Smooth muscle cell of the pulmonary artery (primary cell): ENCODE data around the gene CARMIL3. TPM values are rescaled to one million over a fixed set of nuclear protein-coding genes. Genes with fewer than 3 reads are reported as not detected.

Source experiments
- total RNA-seq: library from RNA; depleted of rRNA; stranded (reverse); fragments of >200 nt; gene quantifications from 2 replicates; pipeline ENCODE4 v1.2.3, GENCODE V29; 2014

The CARMIL3 gene, protein sequence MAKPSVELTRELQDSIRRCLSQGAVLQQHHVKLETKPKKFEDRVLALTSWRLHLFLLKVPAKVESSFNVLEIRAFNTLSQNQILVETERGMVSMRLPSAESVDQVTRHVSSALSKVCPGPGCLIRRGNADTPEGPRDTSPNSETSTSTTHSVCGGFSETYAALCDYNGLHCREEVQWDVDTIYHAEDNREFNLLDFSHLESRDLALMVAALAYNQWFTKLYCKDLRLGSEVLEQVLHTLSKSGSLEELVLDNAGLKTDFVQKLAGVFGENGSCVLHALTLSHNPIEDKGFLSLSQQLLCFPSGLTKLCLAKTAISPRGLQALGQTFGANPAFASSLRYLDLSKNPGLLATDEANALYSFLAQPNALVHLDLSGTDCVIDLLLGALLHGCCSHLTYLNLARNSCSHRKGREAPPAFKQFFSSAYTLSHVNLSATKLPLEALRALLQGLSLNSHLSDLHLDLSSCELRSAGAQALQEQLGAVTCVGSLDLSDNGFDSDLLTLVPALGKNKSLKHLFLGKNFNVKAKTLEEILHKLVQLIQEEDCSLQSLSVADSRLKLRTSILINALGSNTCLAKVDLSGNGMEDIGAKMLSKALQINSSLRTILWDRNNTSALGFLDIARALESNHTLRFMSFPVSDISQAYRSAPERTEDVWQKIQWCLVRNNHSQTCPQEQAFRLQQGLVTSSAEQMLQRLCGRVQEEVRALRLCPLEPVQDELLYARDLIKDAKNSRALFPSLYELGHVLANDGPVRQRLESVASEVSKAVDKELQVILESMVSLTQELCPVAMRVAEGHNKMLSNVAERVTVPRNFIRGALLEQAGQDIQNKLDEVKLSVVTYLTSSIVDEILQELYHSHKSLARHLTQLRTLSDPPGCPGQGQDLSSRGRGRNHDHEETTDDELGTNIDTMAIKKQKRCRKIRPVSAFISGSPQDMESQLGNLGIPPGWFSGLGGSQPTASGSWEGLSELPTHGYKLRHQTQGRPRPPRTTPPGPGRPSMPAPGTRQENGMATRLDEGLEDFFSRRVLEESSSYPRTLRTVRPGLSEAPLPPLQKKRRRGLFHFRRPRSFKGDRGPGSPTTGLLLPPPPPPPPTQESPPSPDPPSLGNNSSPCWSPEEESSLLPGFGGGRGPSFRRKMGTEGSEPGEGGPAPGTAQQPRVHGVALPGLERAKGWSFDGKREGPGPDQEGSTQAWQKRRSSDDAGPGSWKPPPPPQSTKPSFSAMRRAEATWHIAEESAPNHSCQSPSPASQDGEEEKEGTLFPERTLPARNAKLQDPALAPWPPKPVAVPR (N-terminal part only)
- 0.17 TPM in 1 of 2 replicates, not detected in the other for total RNA-seq

DNA sequence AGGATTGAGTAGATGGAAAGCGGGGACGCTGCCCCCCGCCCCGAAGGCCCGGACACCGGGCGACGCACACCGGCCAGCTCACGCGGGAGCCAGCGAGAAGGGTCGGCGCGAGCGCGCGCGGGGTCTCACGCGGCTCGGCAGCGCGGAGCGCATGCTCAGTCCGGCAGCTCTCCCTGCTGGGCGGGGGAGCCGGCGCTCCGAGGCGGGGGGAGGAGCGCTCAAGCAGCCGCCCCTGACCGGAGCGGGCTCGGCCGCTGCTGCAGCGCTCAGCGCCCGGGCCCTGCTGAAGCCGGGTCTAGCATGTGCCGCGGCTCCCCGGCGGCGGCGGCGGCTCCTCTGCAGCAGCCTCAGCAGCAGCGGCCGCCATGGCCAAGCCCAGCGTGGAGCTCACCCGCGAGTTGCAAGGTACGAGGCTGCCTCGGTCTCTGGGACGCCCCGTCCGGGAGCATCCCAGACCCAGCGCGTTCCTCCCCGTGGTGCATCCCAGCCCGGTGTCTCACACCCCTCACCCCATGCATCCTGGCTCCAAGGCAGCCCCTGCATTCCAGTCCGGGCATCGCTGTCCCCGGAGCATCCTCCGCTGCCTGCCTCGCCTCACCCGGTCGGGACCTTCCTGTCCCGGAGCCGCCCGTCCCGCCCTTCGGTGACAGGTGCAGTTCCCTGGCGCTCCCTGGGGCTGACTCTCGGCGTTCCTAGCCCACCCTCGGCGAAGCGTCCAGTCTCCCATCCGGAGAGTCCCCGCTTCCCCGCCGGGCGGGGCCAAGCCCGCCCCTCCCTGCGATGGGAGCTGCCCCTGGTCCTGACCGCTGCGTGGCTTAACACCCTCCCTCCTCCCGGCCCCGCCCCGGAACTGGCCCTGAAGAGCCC lies at the start of gene CARMIL3:
CARMIL3 (plus strand) TSS at position 221 of the 867 bp plus-strand sequence; CDS start at position 366, 145 bp downstream.

DNA sequence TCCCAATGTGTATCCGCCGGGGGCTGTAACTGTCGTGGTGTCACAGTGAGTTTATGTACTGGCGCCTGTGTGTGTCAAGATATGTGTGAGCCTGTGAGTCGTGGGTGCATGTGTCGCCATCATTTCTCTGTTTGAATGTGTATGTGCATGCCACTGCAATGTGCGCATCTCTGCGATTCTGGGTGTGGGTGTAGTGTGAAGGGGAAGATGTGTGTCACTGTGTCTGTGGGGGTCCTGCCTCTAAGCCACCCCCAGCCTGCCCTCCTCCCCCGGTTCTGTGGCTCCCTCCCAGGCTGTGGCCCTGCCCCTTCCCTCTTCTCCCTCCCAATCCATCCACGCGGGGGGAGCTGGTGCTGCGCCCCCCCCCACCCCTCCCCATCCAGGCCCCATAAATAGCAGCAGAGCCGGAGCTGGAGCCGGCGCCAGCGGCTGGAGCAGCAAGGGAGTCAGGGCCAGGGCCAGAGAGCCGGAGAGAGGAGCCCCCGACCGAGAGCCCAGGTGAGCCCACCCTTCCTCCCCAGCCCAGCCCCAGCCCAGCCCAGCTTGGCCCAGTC lies 19.4 kb downstream of the CARMIL3 start, which contains the start of gene CPNE6:
CPNE6 (plus strand) TSS at position 419 of the 554 bp plus-strand sequence. CDS start 1,375 bp downstream, outside the sequence.

DNA sequence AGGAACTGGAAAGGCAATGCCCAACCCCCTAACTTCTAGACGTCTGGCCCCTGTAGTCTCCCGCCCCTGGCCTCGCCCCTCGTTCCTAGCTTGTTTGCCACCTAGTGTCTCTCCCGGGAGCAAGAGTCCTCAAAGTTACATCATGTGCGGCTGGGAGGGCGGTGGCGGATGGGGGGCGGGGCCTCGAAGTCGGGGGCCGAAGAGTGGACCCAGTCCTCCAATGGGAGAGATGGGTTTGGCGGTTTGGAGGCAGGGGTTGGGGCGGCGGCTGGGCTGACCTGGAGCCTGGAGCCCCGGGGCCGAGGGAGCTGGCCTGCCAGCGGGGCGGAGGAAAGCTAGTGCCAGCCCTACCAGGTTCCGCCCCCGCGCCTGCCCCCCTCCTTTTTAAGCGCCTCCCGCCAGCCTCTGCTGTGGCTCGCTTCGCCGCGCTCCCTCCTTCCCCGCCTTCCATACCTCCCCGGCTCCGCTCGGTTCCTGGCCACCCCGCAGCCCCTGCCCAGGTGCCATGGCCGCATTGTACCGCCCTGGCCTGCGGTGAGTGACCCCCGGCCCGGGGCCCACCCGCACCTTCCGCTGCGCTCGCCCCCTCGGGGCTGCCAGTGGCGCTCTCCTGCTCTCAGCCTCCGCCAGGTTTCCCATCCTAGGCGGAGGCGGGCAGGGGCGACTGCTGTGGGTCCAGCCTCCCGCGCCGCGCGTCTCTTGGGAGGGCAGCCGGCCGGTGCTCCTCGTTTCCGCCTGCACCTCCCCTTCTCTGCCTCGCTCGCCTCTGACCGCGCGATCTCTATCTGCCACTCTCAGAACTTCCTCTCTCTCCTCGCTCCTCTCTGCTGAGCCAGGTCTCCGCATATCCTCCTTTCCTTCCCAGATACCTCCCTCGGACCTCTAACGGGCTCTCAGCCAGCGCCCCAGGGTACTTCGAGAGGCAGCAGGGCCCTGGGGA lies 42.4 kb downstream of the CARMIL3 start, which contains the start of gene PCK2:
PCK2 (plus strand) TSS at position 411 of the 940 bp plus-strand sequence; CDS start at position 506, 95 bp downstream.

DNA sequence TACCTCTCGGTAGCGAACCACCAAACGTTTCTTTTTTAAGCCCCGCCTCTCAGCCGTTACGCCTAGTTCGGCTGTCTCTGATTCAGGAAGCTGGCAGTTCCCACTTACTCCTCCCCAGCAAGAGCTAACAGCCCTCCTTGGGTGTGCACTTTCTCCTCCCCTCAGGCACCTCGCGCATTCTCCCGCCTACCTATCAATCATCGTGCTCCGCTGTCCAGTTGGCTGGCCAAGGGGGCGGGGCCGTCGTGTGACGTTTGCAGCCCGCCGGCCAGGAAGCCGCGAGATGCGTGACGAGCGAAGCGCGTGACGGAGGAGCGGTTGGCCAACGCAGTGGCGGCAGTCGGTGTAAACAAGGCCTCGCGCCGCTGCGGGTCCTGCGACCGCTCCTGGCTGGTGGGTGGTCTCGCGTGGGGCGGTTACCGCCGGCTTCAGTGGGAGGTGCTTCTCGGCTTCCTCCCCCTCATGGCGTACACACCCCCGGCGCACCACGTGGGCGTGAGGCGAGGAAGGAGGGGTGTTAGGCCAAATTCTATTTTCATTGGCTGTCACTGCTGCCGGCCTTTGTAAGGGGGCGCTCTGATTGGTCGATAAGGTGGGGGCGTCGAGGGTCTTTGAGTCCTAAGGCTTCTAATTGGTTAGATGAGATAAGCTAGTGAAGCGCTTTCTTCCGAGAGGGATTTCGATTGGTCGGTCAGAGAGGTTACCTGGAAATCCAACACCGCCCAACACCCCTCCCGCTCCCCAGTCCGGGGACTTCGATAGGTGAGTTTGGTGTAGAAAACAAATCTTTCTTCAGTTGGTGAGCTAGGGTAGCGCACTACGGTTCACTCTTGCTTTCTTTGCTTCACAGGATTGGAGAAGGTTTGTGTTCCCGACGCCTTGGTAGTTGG lies 63.0 kb downstream of the CARMIL3 start, which contains the start of the genes DCAF11 and NRL:
DCAF11 (plus strand) TSS at position 246 of the 890 bp plus-strand sequence. CDS start 818 bp downstream, outside the sequence.
NRL (minus strand) TSS at position 418 of the 890 bp plus-strand sequence. CDS start 32,101 bp downstream, outside the sequence.

Other genes starting within 250 kb of the CARMIL3 start
- gene DHRS4, start 98.2 kb upstream of the CARMIL3 start, total RNA-seq, result 41.7 and 45.9 TPM in 2 replicates
- 8.4 and 11.5 TPM in 2 replicates for gene DHRS4L2, start 63.1 kb upstream of the CARMIL3 start, total RNA-seq
- not detected in 2 replicates for gene CPNE6, start 19.6 kb downstream of the CARMIL3 start, total RNA-seq
- 26.8 and 35.3 TPM in 2 replicates for gene PCK2, start 42.3 kb downstream of the CARMIL3 start, total RNA-seq
- 50.9 and 56.8 TPM in 2 replicates for gene DCAF11, start 62.8 kb downstream of the CARMIL3 start, total RNA-seq
- gene NRL, start 62.9 kb downstream of the CARMIL3 start, total RNA-seq, result 0.65 and 0.96 TPM in 2 replicates
- gene FITM1, start 78.7 kb downstream of the CARMIL3 start, total RNA-seq, result 0.20 TPM in 2 replicates
- gene PSME1, start 84.2 kb downstream of the CARMIL3 start, total RNA-seq, result 87.2 and 96.2 TPM in 2 replicates
- gene EMC9, start 89.6 kb downstream of the CARMIL3 start, total RNA-seq, result 11.4 and 14.0 TPM in 2 replicates
- gene PSME2, start 94.6 kb downstream of the CARMIL3 start, total RNA-seq, result 58.8 and 64.5 TPM in 2 replicates
- 26.7 and 35.1 TPM in 2 replicates for gene RNF31, start 95.5 kb downstream of the CARMIL3 start, total RNA-seq
- gene IRF9, start 109.3 kb downstream of the CARMIL3 start, total RNA-seq, result 54.0 and 57.1 TPM in 2 replicates
- gene REC8, start 120.1 kb downstream of the CARMIL3 start, total RNA-seq, result 0.65 and 1.2 TPM in 2 replicates
- 42.3 and 84.2 TPM in 2 replicates for gene IPO4, start 136.8 kb downstream of the CARMIL3 start, total RNA-seq
- 102 and 113 TPM in 2 replicates for gene TM9SF1, start 143.4 kb downstream of the CARMIL3 start, total RNA-seq
- gene TSSK4, start 153.7 kb downstream of the CARMIL3 start, total RNA-seq, result 0.07 and 0.53 TPM in 2 replicates
- gene CHMP4A, start 161.5 kb downstream of the CARMIL3 start, total RNA-seq, result 21.8 and 24.1 TPM in 2 replicates
- gene MDP1, start 164.1 kb downstream of the CARMIL3 start, total RNA-seq, result 14.8 and 15.4 TPM in 2 replicates
- 122 and 125 TPM in 2 replicates for gene NEDD8, start 180.4 kb downstream of the CARMIL3 start, total RNA-seq
- 88.9 and 107 TPM in 2 replicates for gene GMPR2, start 180.9 kb downstream of the CARMIL3 start, total RNA-seq
- gene TINF2, start 190.6 kb downstream of the CARMIL3 start, total RNA-seq, result 55.0 and 55.8 TPM in 2 replicates
- 0.65 and 1.5 TPM in 2 replicates for gene TGM1, start 211.2 kb downstream of the CARMIL3 start, total RNA-seq
- 22.6 and 33.2 TPM in 2 replicates for gene RABGGTA, start 219.6 kb downstream of the CARMIL3 start, total RNA-seq
- gene DHRS1, start 247.8 kb downstream of the CARMIL3 start, total RNA-seq, result 12.9 and 29.0 TPM in 2 replicates
- 21.2 and 28.0 TPM in 2 replicates for gene NOP9, start 247.8 kb downstream of the CARMIL3 start, total RNA-seq